HUES64 (cell line): ENCODE measurements around the gene CACNA1B.
A peak's percentile ranks its signal among the peaks of the same experiment; 100 is the strongest.

Experiments
- H3K27ac ChIP-seq: 2 replicates; pipeline ENCODE4 v1.7.0; 2013; ENCODE audit warnings: low read depth, low read length, inconsistent platforms
- H3K27me3 ChIP-seq: 2 replicates; pipeline ENCODE4 v1.6.1; 2013; ENCODE audit warnings: mild to moderate bottlenecking, low read length; ENCODE audit not compliant: insufficient read depth
- H3K36me3 ChIP-seq: 2 replicates; pipeline ENCODE4 v1.6.1; 2013; ENCODE audit warnings: mild to moderate bottlenecking, low read length; ENCODE audit not compliant: insufficient read depth
- H3K4me1 ChIP-seq: 2 replicates; pipeline ENCODE4 v1.6.1; 2013; ENCODE audit warnings: mild to moderate bottlenecking, low read length, moderate library complexity; ENCODE audit not compliant: insufficient read depth
- H3K4me3 ChIP-seq: 2 replicates; pipeline ENCODE4 v1.5.1; 2013; ENCODE audit warnings: mild to moderate bottlenecking, low read length, moderate library complexity
- H3K9ac ChIP-seq: 2 replicates; pipeline ENCODE4 v1.6.1; 2013; ENCODE audit warnings: mild to moderate bottlenecking, low read depth, low read length
- H3K9me3 ChIP-seq: 2 replicates; pipeline ENCODE4 v1.6.1; 2013; ENCODE audit warnings: low read depth, low read length; ENCODE audit not compliant: insufficient read depth
- WGBS: fragments of 150-250, 120-280 bp; methylation state at CpG from one replicate; pipeline ENCODE4 v1.1.7; 2013; ENCODE audit warnings: missing lambda C conversion rate; 5-methylcytosine and 5-hydroxymethylcytosine counted together

CACNA1B gene

DNA sequence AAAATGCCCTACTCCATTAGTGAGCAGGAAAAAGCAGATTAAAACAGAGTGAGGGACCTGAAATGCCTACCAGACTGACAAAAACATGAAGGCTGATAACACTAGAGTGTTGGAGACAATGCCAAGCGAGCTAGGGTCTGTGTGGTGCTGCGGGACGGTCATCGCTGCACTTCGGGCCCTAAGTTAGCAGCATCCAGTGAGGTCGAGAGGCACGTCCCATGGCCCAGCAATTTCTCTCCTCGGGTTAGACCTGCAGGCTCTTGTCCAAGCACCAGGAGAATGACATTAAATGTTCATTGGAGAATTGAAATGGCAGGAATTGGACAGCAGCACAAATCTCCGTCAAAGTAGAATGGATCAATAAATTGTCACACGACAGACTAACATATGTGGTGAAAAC is 5.3 kb upstream of the CACNA1B start:
- WGBS = 82% methylated on average over 10 of the region's 10 CpGs
- H3K9ac ChIP-seq = no peak overlapping the region
- H3K27ac ChIP-seq = no peak overlapping the region
- H3K9me3 ChIP-seq = no peaks in the 10 kb centered on the region
- peaks cover 28% of the 10 kb centered on the region for H3K27me3 ChIP-seq
- H3K4me1 ChIP-seq = no peaks in the 10 kb centered on the region
- no peaks in the 10 kb centered on the region for H3K36me3 ChIP-seq
- H3K4me3 ChIP-seq = no peak overlapping the region

DNA sequence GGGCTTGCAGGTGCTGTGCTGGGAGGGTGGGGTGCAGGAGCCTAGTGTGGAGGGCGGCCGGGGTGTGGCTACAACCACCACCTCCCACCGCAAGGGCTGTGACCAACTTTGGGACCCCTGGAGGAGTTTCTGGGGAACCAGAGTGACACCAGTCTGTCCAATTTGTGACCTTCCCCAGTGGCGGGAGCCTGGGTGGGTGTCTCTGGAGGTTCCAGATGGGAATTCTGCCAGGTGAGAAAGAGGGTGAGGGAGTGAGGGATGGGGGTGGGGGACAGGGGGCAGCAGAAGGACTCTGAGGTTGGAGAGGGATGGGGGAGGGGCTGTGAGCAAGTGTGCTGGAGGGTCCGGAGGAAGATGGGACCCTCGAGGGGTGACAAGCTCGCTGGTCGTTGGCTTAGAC is 4.2 kb upstream of the CACNA1B start:
- no peak overlapping the region for H3K4me3 ChIP-seq
- no peak overlapping the region for H3K9ac ChIP-seq
- H3K27me3 ChIP-seq = peaks cover 32% of the 10 kb centered on the region
- H3K4me1 ChIP-seq = no peaks in the 10 kb centered on the region
- no peak overlapping the region for H3K27ac ChIP-seq
- WGBS = 83% methylated on average over 8 of the region's 8 CpGs
- no peaks in the 10 kb centered on the region for H3K36me3 ChIP-seq
- no peaks in the 10 kb centered on the region for H3K9me3 ChIP-seq

DNA sequence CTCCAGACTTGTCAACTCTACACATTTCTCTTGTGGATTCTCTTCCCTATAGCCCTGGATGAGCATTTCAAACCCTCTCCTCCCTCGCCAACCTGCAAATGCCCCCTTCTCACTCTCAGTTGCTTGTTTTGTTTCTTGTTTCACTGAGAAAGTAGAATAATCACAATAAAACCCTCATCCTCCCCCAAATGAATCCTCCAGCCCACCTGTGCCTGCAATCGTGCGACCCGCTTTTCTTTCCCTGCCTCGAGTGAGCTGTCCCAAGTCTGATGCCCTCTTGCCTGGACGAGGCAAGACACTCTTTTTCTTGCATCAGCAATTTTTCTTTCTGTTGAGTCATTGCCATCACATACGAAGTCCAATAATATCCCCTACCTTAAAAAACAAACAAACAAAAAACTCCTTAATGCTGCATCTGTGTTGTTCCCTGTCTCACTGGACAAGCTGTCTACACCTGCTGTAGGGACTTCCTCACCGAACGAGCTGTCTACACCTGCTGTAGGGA is 3.7 kb upstream of the CACNA1B start:
- 89% methylated on average over 9 of the region's 9 CpGs for WGBS

DNA sequence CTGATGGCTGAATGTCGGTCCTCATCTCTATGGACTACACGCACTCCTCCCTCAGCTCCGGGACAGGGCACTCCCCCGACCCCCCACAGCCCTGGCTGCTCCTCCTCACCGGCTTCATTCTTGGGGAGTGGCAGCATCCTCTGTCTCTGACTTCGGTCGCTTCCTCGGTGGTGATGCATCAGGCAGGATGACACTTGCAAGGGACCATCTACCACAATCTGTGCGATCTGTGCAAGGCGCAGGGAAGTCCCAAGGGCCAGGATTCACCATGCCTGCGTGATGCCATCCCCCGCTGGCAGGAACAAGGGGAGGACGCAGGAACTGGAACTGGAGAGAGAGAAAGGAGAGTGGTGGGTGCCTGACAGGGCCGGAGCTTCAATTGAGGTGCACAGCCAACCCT is 2.2 kb upstream of the CACNA1B start:
- Histone ChIP-seq H3K4me1 (no peaks in the 10 kb centered on the region), H3K27ac (no peak overlapping the region), H3K9me3 (no peaks in the 10 kb centered on the region), H3K27me3 (peaks cover 34% of the 10 kb centered on the region), H3K9ac (no peak overlapping the region), H3K4me3 (no peak overlapping the region), H3K36me3 (peaks cover 3% of the 10 kb centered on the region; the same call in 1 of the 2 replicates)
- 90% methylated on average over 14 of the region's 14 CpGs for WGBS

More for the DNA sequence above, 3.7 kb upstream of the CACNA1B start:
- peaks cover 34% of the 10 kb centered on the region for H3K27me3 ChIP-seq
- H3K4me3 ChIP-seq = no peak overlapping the region
- H3K9me3 ChIP-seq = no peaks in the 10 kb centered on the region
- H3K36me3 ChIP-seq = no peaks in the 10 kb centered on the region
- no peaks in the 10 kb centered on the region for H3K4me1 ChIP-seq
- no peak overlapping the region for H3K27ac ChIP-seq
- H3K9ac ChIP-seq = no peak overlapping the region

DNA sequence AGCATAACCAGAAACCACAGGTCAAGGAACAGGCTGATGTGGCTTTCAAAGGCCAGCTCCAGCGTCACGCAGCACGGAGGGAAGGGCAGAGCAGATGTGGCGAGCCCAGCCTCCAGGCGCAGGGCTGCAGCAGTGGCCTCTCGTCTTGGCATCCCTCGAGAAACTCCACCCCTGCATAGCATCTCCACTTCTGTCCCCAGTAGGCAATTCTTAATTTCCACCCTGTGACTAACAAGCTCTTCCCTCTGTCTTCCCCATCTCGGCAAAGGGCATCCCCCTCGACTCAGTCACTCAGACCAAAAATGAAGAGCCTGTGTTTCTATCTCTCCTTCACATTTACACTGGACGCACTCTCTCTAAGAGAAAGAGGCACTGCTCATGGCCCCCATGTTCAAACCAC is 1.7 kb upstream of the CACNA1B start:
- peaks cover 3% of the 10 kb centered on the region; the same call in 1 of the 2 replicates for H3K36me3 ChIP-seq
- H3K27me3 ChIP-seq = peaks cover 34% of the 10 kb centered on the region
- no peaks in the 10 kb centered on the region for H3K4me1 ChIP-seq
- no peak overlapping the region for H3K4me3 ChIP-seq
- 91% methylated on average over 10 of the region's 10 CpGs for WGBS
- no peak overlapping the region for H3K9ac ChIP-seq
- no peaks in the 10 kb centered on the region for H3K9me3 ChIP-seq
- no peak overlapping the region for H3K27ac ChIP-seq

DNA sequence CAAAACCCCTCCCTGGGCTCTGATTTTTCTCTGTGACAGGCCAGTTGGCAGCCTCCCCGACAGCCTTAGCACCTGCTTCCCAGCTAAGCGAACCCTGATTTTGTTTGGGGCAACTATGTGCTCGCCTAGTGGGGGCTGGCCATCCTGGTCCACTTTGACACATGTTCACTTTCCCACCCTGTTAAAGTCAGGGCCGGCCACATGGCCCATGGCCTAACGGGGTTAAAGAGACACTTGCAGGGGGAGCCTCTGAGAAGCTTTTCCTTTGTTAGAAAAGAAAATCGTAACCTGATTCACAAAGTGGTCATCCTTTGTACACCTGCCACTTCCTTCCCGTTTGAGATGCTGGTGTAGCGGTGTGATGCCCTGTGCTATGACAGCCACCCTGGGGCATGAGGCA is 1.3 kb upstream of the CACNA1B start:
- H3K27ac ChIP-seq = no peak overlapping the region
- H3K9ac ChIP-seq = no peak overlapping the region
- no peaks in the 10 kb centered on the region for H3K4me1 ChIP-seq
- no peak overlapping the region for H3K4me3 ChIP-seq
- peaks cover 34% of the 10 kb centered on the region for H3K27me3 ChIP-seq
- no peaks in the 10 kb centered on the region for H3K9me3 ChIP-seq
- 88% methylated on average over 8 of the region's 8 CpGs for WGBS
- H3K36me3 ChIP-seq = peaks cover 4% of the 10 kb centered on the region; the same call in 1 of the 2 replicates

DNA sequence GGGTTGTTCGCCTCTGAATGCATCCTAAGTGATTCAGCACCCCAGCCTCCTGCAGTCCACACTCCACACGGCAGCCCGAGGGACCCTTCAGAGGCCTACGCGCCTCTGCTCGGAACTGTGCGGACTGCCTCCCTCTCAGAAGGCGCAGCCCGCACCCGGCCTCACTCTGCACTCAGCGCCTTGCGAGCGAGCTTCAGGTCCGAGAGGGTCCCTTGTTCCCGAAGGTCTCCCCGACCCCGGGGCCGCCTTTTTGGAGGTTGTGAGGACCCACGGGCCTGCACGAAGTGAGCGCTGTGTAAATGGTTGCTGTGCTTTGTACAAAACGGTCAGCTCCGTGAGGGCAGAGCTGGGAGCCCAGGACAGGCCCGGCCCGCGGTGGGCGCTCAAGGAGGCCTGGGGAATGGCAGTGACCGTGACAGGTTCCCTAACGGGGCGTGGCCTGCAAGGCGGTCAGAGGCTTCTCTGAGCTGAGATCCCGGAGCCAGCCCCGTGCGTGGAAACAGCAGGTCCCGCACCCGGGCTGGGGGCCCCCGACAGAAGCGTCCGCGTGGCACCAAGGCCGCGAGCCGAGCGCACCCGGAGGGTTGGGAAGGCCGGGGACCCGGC is 698 bp upstream of the CACNA1B start:
- Histone ChIP-seq H3K27ac (no peak overlapping the region), H3K36me3 (peaks cover 6% of the 10 kb centered on the region; the same call in 1 of the 2 replicates), H3K4me1 (no peaks in the 10 kb centered on the region), H3K4me3 (peak overlapping the region; percentile 44; the same call in 1 of the 2 replicates), H3K27me3 (peaks cover 34% of the 10 kb centered on the region), H3K9me3 (no peaks in the 10 kb centered on the region), H3K9ac (no peak overlapping the region)
- WGBS = 95% methylated on average over 47 of the region's 47 CpGs

DNA sequence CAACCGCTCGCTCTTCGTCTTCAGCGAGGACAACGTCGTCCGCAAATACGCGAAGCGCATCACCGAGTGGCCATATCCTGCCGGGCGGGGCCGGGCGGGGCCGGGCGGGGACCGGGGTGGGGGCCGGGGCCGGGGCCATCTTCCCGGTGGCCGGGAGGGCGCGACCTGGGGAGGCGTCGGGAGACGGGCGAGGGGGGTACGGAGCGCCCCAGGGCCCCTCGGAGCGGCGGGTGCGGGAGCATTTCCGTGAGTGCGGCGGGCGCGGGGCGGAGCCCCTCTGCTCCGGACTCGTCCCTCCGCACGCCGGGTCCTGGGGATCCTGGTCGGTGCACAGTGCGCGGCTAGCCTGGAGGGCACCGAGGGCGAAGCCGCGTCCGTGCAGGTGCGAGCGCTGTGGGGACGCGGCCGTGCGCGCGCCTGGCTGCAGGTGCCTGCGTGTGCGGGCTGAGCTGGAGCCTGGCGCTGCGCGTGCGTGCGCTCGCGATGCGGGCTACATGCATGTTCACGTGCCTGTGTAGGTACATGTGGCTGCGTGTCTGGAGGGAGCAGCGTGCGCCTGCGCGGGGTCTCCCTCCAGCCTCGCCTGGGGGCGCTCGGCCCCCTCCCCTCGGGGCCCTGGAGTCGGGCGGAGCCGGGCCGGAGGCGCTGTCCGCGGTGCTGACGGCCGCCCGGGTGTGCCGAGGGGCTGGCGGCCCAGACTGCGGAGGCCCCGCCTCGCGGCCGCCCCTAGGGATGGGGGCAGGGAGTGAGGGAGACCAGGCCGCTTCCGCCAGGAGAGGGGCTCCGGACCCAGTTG is 762 bp downstream of the CACNA1B start:
- Histone ChIP-seq H3K9ac (peak overlapping the region; percentile 47; the same call in 1 of the 2 replicates), H3K27me3 (peaks cover 34% of the 10 kb centered on the region), H3K4me1 (no peaks in the 10 kb centered on the region), H3K9me3 (no peaks in the 10 kb centered on the region), H3K27ac (no peak overlapping the region), H3K36me3 (peaks cover 6% of the 10 kb centered on the region; the same call in 1 of the 2 replicates), H3K4me3 (peak overlapping the region; percentile 63)
- WGBS = 93% methylated on average over 101 of the region's 101 CpGs

DNA sequence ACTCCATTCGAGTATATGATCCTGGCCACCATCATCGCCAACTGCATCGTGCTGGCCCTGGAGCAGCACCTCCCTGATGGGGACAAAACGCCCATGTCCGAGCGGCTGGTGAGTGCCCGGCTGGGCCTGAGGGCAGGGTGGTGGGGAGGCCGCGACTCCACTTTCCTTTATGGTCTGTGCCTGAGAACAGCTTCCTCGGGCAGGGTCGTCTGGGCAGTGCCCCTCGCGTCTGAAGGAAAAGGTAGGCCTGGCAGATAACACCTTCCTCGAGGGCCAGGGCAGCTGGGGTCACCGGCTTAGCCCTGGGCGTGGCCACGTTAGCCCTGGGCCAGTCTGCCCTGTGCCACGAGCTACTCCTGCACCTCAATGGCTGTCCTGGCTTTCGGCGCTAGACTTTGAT is 1.5 kb downstream of the CACNA1B start:
- Histone ChIP-seq H3K9me3 (no peaks in the 10 kb centered on the region), H3K27ac (no peak overlapping the region), H3K4me1 (no peaks in the 10 kb centered on the region), H3K4me3 (peak overlapping the region; percentile 63), H3K27me3 (peaks cover 31% of the 10 kb centered on the region), H3K9ac (no peak overlapping the region), H3K36me3 (peaks cover 6% of the 10 kb centered on the region; the same call in 1 of the 2 replicates)
- WGBS = 91% methylated on average over 20 of the region's 20 CpGs

DNA sequence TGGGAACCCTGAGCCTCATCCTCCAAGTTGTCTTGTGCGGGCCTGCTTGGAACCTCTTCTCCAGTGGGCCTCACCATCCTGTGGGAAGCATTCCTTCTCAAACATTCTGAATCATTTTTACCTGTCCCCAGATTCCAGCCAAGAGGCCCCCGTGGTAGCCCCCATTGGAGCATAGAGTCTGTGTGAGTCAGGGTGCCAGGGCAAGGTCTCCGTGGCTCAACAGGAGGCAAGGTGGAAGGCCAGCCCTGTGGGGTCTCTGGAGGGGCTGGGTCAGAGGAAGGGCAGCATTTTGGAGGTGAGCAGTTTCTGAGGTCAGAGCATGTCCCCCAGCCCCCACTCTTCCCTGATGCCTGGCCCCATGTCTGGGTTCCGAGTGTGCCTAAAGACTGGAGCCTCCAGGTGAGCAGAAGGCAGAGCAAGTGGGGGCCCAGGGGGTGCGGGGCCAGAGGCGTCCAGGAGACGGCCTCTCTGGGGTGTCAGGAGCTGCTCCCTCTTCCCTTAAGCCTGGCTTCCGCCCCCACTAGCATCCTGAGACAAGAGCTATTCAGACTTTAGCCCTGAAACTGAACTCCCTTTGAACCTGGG is 2.1 kb downstream of the CACNA1B start:
- no peak overlapping the region for H3K27ac ChIP-seq
- H3K9ac ChIP-seq = no peak overlapping the region
- H3K4me1 ChIP-seq = no peaks in the 10 kb centered on the region
- H3K4me3 ChIP-seq = no peak overlapping the region
- peaks cover 6% of the 10 kb centered on the region; the same call in 1 of the 2 replicates for H3K36me3 ChIP-seq
- H3K27me3 ChIP-seq = peaks cover 31% of the 10 kb centered on the region
- H3K9me3 ChIP-seq = no peaks in the 10 kb centered on the region
- 72% methylated on average over 8 of the region's 8 CpGs for WGBS
